Measurements from ENCODE around the gene LRP1-AS. TPM values are rescaled to one million over a fixed set of nuclear protein-coding genes. Genes with fewer than 3 reads are reported as not detected.
A peak's percentile ranks its signal among the peaks of the same experiment; 100 is the strongest.

LRP1-AS gene
- total and polyA plus RNA-seq, 7 experiments from 2014 or later, result not detected

- no peak for DNase-seq
- no peak overlapping the region for H3K4me3 ChIP-seq (ENCODE audit: low read length)
- no peak overlapping the region for H3K27ac ChIP-seq (ENCODE audit: low read depth, low read length)
- ChIA-PET POLR2A (interaction anchor here (0.7 kb wide), 1 partner anchor 206 kb away, joined by 3 read pairs; no protein-coding TSS in a partner anchor), CTCF (no interaction called here)
- H3K9me3 ChIP-seq (ENCODE audit: control insufficient read depth in 2 of 3, low read length in 3 of 3), result no peaks in the 10 kb centered on the region
- ATAC-seq, result no peak
- Mint-ChIP-seq H3K27ac (no peak overlapping the region), H3K36me3 (peaks cover 0 to 14% (median 4%) of the 10 kb centered on the region in 5 donors), H3K27me3 (peaks cover 0 to 3% (median 0%) of the 10 kb centered on the region in 5 donors), H3K4me3 (no peak overlapping the region), H3K4me1 (no peaks in the 10 kb centered on the region), H3K9me3 (peaks cover 0 to 1% (median 0%) of the 10 kb centered on the region in 11 donors)
- intact Hi-C loops (cut with micrococcal nuclease), result no loop called here
- H3K36me3 ChIP-seq (ENCODE audit: control insufficient read depth in 2 of 3, insufficient read depth in 3 of 3, low read length in 3 of 3), result peaks cover 0 to 14% (median 0%) of the 10 kb centered on the region in 3 experiments
- H3K4me1 ChIP-seq (ENCODE audit: control insufficient read depth in 2 of 2, insufficient read depth in 2 of 2, low read length in 2 of 2), result no peaks in the 10 kb centered on the region
- H3K27me3 ChIP-seq (ENCODE audit: control insufficient read depth in 2 of 2, insufficient read depth in 2 of 2, low read length in 2 of 2), result no peaks in the 10 kb centered on the region
Observed at GRCh38 chr12:57193706-57194245, 46.4 kb upstream of the LRP1-AS start.

- no peaks in the 10 kb centered on the region for H3K4me1 Mint-ChIP-seq
- H3K27me3 ChIP-seq (ENCODE audit: control insufficient read depth in 2 of 2, insufficient read depth in 2 of 2, low read length in 2 of 2), result no peaks in the 10 kb centered on the region
- H3K27me3 Mint-ChIP-seq, result peaks cover 0 to 3% (median 0%) of the 10 kb centered on the region in 5 donors
- peaks cover 0 to 14% (median 4%) of the 10 kb centered on the region in 5 donors for H3K36me3 Mint-ChIP-seq
- H3K9me3 Mint-ChIP-seq, result peaks cover 0 to 1% (median 0%) of the 10 kb centered on the region in 11 donors
- no peak overlapping the region for H3K27ac Mint-ChIP-seq
- intact Hi-C loops (cut with micrococcal nuclease), result no loop called here
- ChIA-PET CTCF (no interaction called here), POLR2A (no interaction called here)
- no peak for ATAC-seq
- no peak overlapping the region for H3K4me3 ChIP-seq (ENCODE audit: low read length)
- H3K36me3 ChIP-seq (ENCODE audit: control insufficient read depth in 2 of 3, insufficient read depth in 3 of 3, low read length in 3 of 3), result peaks cover 0 to 13% (median 0%) of the 10 kb centered on the region in 3 experiments
- no peak overlapping the region for H3K4me3 Mint-ChIP-seq
- no peak overlapping the region for H3K27ac ChIP-seq (ENCODE audit: low read depth, low read length)
- H3K4me1 ChIP-seq (ENCODE audit: control insufficient read depth in 2 of 2, insufficient read depth in 2 of 2, low read length in 2 of 2), result no peaks in the 10 kb centered on the region
- DNase-seq, result no peak
- H3K9me3 ChIP-seq (ENCODE audit: control insufficient read depth in 2 of 3, low read length in 3 of 3), result no peaks in the 10 kb centered on the region
Observed at GRCh38 chr12:57192920-57193319, 45.5 kb upstream of the LRP1-AS start.

GRCh38 chr12:57191410-57191809 is 44.0 kb upstream of the LRP1-AS start:
- Mint-ChIP-seq H3K36me3 (peaks cover 0 to 20% (median 0%) of the 10 kb centered on the region in 5 donors), H3K27ac (peak overlapping the region in 1 of 9 donors; percentile 53), H3K27me3 (peaks cover 0 to 1% (median 0%) of the 10 kb centered on the region in 5 donors), H3K4me3 (no peak overlapping the region), H3K4me1 (no peaks in the 10 kb centered on the region), H3K9me3 (peaks cover 0 to 1% (median 0%) of the 10 kb centered on the region in 11 donors)
- intact Hi-C loops (cut with micrococcal nuclease), result no loop called here
- CTCF ChIA-PET, result no interaction called here
- H3K36me3 ChIP-seq (ENCODE audit: control insufficient read depth in 2 of 3, insufficient read depth in 3 of 3, low read length in 3 of 3), result peaks cover 0 to 7% (median 0%) of the 10 kb centered on the region in 3 experiments
- no peaks in the 10 kb centered on the region for H3K4me1 ChIP-seq (ENCODE audit: control insufficient read depth in 2 of 2, insufficient read depth in 2 of 2, low read length in 2 of 2)
- no peaks in the 10 kb centered on the region for H3K9me3 ChIP-seq (ENCODE audit: control insufficient read depth in 2 of 3, low read length in 3 of 3)
- no peaks in the 10 kb centered on the region for H3K27me3 ChIP-seq (ENCODE audit: control insufficient read depth in 2 of 2, insufficient read depth in 2 of 2, low read length in 2 of 2)
- DNase-seq (no peak), ATAC-seq (no peak)
- no peak overlapping the region for H3K27ac ChIP-seq (ENCODE audit: low read depth, low read length)
- POLR2A ChIA-PET, result no interaction called here
- no peak overlapping the region for H3K4me3 ChIP-seq (ENCODE audit: low read length)

DNA sequence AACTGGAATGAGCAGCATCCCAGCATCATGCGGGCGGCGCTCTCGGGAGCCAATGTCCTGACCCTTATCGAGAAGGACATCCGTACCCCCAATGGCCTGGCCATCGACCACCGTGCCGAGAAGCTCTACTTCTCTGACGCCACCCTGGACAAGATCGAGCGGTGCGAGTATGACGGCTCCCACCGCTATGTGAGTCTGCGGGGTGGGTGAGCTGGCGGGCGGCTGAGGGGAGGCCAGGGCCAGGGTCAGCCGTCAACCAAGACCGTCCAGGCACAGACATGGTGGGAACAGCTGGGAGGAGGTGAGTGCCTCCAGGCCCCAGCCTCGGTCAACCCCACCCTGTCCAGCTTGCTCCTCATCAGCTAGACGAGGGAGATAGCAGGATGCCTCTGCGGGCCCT is 43.4 kb upstream of the LRP1-AS start:
- no peaks in the 10 kb centered on the region for H3K9me3 ChIP-seq (ENCODE audit: control insufficient read depth in 2 of 3, low read length in 3 of 3)
- POLR2A ChIA-PET, result no interaction called here
- Mint-ChIP-seq H3K27ac (no peak overlapping the region), H3K27me3 (no peaks in the 10 kb centered on the region), H3K4me3 (no peak overlapping the region), H3K9me3 (peaks cover 0 to 1% (median 0%) of the 10 kb centered on the region in 11 donors), H3K4me1 (no peaks in the 10 kb centered on the region), H3K36me3 (peaks cover 0 to 14% (median 0%) of the 10 kb centered on the region in 5 donors)
- CTCF ChIA-PET, result interaction anchor here (1.6 kb wide), 1 partner anchor 67 kb away, joined by 3 read pairs; no protein-coding TSS in a partner anchor
- H3K4me1 ChIP-seq (ENCODE audit: control insufficient read depth in 2 of 2, insufficient read depth in 2 of 2, low read length in 2 of 2), result no peaks in the 10 kb centered on the region
- no peaks in the 10 kb centered on the region for H3K27me3 ChIP-seq (ENCODE audit: control insufficient read depth in 2 of 2, insufficient read depth in 2 of 2, low read length in 2 of 2)
- no peak overlapping the region for H3K27ac ChIP-seq (ENCODE audit: low read depth, low read length)
- intact Hi-C loops (cut with micrococcal nuclease), result no loop called here
- peaks cover 0 to 7% (median 0%) of the 10 kb centered on the region in 3 experiments for H3K36me3 ChIP-seq (ENCODE audit: control insufficient read depth in 2 of 3, insufficient read depth in 3 of 3, low read length in 3 of 3)
- H3K4me3 ChIP-seq (ENCODE audit: low read length), result no peak overlapping the region
- ATAC-seq, result no peak
- no peak for DNase-seq

DNA sequence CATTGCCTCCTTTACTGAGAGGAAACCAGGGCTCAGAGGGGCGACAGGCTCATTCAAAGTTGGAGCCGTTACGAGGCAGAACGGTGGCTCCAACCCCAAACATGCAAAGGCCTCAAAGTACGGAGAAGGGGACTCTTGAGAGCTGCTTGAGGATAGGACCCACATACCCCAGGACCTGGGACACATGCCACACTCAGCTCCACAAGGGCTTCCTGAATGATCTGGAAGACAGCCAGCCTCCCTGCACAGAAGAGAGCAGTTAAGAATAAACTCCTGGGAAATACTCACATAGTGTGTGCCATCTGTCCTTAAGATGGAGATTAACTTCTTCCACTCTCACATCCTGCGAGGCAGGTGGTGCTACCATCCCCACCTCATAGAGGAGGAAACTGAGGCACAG is 42.6 kb upstream of the LRP1-AS start:
- Mint-ChIP-seq H3K4me3 (no peak overlapping the region), H3K9me3 (peaks cover 0 to 1% (median 0%) of the 10 kb centered on the region in 11 donors), H3K27me3 (no peaks in the 10 kb centered on the region), H3K27ac (no peak overlapping the region), H3K4me1 (no peaks in the 10 kb centered on the region), H3K36me3 (peaks cover 0 to 14% (median 0%) of the 10 kb centered on the region in 5 donors)
- Histone ChIP-seq H3K9me3 (ENCODE audit: control insufficient read depth in 2 of 3, low read length in 3 of 3) (no peaks in the 10 kb centered on the region), H3K27me3 (ENCODE audit: control insufficient read depth in 2 of 2, insufficient read depth in 2 of 2, low read length in 2 of 2) (no peaks in the 10 kb centered on the region), H3K4me3 (ENCODE audit: low read length) (no peak overlapping the region), H3K4me1 (ENCODE audit: control insufficient read depth in 2 of 2, insufficient read depth in 2 of 2, low read length in 2 of 2) (no peaks in the 10 kb centered on the region), H3K36me3 (ENCODE audit: control insufficient read depth in 2 of 3, insufficient read depth in 3 of 3, low read length in 3 of 3) (peaks cover 0 to 5% (median 0%) of the 10 kb centered on the region in 3 experiments), H3K27ac (ENCODE audit: low read depth, low read length) (no peak overlapping the region)
- no peak for ATAC-seq
- POLR2A ChIA-PET, result no interaction called here
- CTCF ChIA-PET, result interaction anchor here (1.6 kb wide), 1 partner anchor 66 kb away, joined by 3 read pairs; no protein-coding TSS in a partner anchor
- intact Hi-C loops (cut with micrococcal nuclease), result no loop called here
- DNase-seq, result no peak

DNA sequence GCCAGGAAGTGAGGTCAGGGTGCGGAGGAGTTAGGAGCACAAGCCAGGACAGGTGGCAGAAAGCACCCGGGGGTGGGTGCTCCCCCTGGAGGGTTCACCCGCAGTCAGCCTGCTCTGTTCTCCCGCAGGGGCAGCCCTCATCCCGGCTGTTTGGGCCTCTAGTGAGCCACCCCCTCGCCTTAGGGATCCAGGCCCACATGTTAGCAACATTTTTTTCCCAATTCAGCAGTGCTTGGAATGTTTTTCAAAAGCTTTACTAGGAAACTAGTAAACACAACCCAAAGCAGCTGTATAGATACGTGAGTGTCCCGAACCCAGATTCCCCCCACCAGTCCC is 40.6 kb upstream of the LRP1-AS start:
- ChIA-PET POLR2A (no interaction called here), CTCF (interaction anchor here (0.6 to 1.4 kb wide), 4 partner anchors 26 to 76 kb away, joined by 3 to 5 read pairs (median 4); partner anchors contain the start of gene STAT6)
- Mint-ChIP-seq H3K4me3 (no peak overlapping the region), H3K27ac (no peak overlapping the region), H3K27me3 (no peaks in the 10 kb centered on the region), H3K9me3 (peaks cover 0 to 1% (median 0%) of the 10 kb centered on the region in 11 donors), H3K36me3 (peaks cover 0 to 14% (median 0%) of the 10 kb centered on the region in 5 donors), H3K4me1 (peaks cover 0 to 3% (median 1%) of the 10 kb centered on the region in 7 donors)
- peaks cover 0 to 4% (median 0%) of the 10 kb centered on the region in 3 experiments for H3K36me3 ChIP-seq (ENCODE audit: control insufficient read depth in 2 of 3, insufficient read depth in 3 of 3, low read length in 3 of 3)
- ATAC-seq, result no peak
- intact Hi-C loops (cut with micrococcal nuclease), result loop anchor here in 1 of 2 donors (10.0 kb wide), 1 partner anchor 433 kb away; the partner anchor contains the start of gene PRIM1
- H3K4me1 ChIP-seq (ENCODE audit: control insufficient read depth in 2 of 2, insufficient read depth in 2 of 2, low read length in 2 of 2), result no peaks in the 10 kb centered on the region
- no peak for DNase-seq
- H3K4me3 ChIP-seq (ENCODE audit: low read length), result no peak overlapping the region
- H3K27me3 ChIP-seq (ENCODE audit: control insufficient read depth in 2 of 2, insufficient read depth in 2 of 2, low read length in 2 of 2), result no peaks in the 10 kb centered on the region
- H3K9me3 ChIP-seq (ENCODE audit: control insufficient read depth in 2 of 3, low read length in 3 of 3), result no peaks in the 10 kb centered on the region
- no peak overlapping the region for H3K27ac ChIP-seq (ENCODE audit: low read depth, low read length)

All from naive thymus-derived CD4-positive, alpha-beta T cell (primary cell).